ENCODE measurements around the gene IFI30. TPM values are rescaled to one million over a fixed set of nuclear protein-coding genes. Genes with fewer than 3 reads are reported as not detected.

Gene IFI30
- total and polyA plus RNA-seq, 2 donors (not counting 3 experiments of a cell fraction or from before 2014, with no cell fraction given), result 1.1 to 1.6 TPM

DNA sequence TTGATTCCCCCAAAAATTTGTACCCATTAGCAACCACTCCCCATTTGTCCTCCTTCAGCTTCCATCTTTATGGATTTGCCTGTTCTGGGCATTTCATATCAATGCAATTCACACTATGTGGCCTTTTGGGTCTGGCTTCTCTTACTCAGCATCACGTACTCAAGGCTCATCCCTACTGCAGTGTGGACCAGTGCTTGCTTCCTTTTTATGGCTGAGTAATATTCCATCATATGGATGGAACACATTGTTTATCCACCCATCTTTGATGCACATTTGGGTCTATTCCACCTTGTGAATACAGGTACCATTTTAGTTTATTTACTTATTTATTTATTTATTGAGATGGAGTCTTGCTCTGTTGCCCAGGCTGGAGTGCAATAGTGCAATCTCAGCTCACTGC lies 33.1 kb upstream of the IFI30 start:
- CTCF ChIA-PET, result interaction anchor here (2.1 to 4.1 kb wide), 2 partner anchors 12 to 27 kb away, joined by 5 to 17 read pairs; no protein-coding TSS in a partner anchor
- dilution Hi-C loops (cut with MboI; ENCODE audit: extremely low pct_ligation_motif_present, low sequenced_read_pairs), result no loop called here

GRCh38 chr19:18141031-18141430 lies 32.6 kb upstream of the IFI30 start:
- ChIA-PET POLR2A (no interaction called here), CTCF (interaction anchor here (2.0 to 4.1 kb wide), 3 partner anchors 13 to 28 kb away, joined by 5 to 17 read pairs (median 5); no protein-coding TSS in a partner anchor)
- no TSS peak for BruUV-seq (replicated peaks)
- H3K79me2 ChIP-seq (ENCODE audit: control insufficient read depth, insufficient read depth, low read length), result no peaks in the 10 kb centered on the region
- H3K27me3 ChIP-seq (ENCODE audit: control insufficient read depth in 2 of 2, insufficient read depth in 2 of 2, low read length in 2 of 2), result no peaks in the 10 kb centered on the region
- H3K9me1 ChIP-seq (replicated peaks; ENCODE audit: control insufficient read depth, extremely low read depth, insufficient read depth, low read length), result no peaks in the 10 kb centered on the region
- no peak for FAIRE-seq
- no peak overlapping the region for H3K9ac ChIP-seq (replicated peaks; ENCODE audit: extremely low read depth, insufficient read depth, low read length)
- H3K4me1 ChIP-seq (ENCODE audit: control insufficient read depth, extremely low read depth, insufficient read depth, low read length), result no peaks in the 10 kb centered on the region
- no peaks in the 10 kb centered on the region for H3K36me3 ChIP-seq (ENCODE audit: control insufficient read depth in 2 of 2, extremely low read depth in 1 of 2, insufficient read depth in 2 of 2, low read length in 2 of 2)
- H4K20me1 ChIP-seq (replicated peaks; ENCODE audit: control insufficient read depth, extremely low read depth, insufficient read depth, low read length), result no peaks in the 10 kb centered on the region
- intact Hi-C loops (cut with micrococcal nuclease), result no loop called here
- no peak for TF ChIP-seq MAX (IDR thresholded peaks at IDR 0.05; ENCODE audit: insufficient read depth, insufficient read length)
- no peak for DNase-seq (ENCODE audit: low read depth, low spot score)
- no peaks in the 10 kb centered on the region for H3K9me3 ChIP-seq (replicated peaks; ENCODE audit: control insufficient read depth, insufficient read depth, low read length)
- dilution Hi-C loops (cut with MboI; ENCODE audit: extremely low pct_ligation_motif_present, low sequenced_read_pairs), result no loop called here
- H3K27ac ChIP-seq (ENCODE audit: insufficient read depth, low read depth, low read length), result no peak overlapping the region
- H2AFZ ChIP-seq (ENCODE audit: low read depth, low read length), result no peak overlapping the region
- H3K4me3 ChIP-seq (replicated peaks in 1 of 3; ENCODE audit: insufficient read depth in 1 of 3, low read depth in 1 of 3, low read length in 3 of 3), result no peak overlapping the region
- H3K4me2 ChIP-seq (ENCODE audit: insufficient read depth, low read length), result no peak overlapping the region

More for the DNA sequence above, 33.1 kb upstream of the IFI30 start:
- DNase-seq (ENCODE audit: low read depth, low spot score), result no peak
- TF ChIP-seq FOS (IDR thresholded peaks at IDR 0.05; ENCODE audit: borderline replicate concordance, insufficient read depth, low read length) (no peak), EZH2 (IDR thresholded peaks at IDR 0.05; ENCODE audit: borderline replicate concordance, low read depth, low read length, severe bottlenecking) (no peak), GATA2 (IDR thresholded peaks at IDR 0.05; ENCODE audit: insufficient read depth, insufficient read length, low read depth, low read length) (no peak), MYC (IDR thresholded peaks at IDR 0.05; ENCODE audit: low read depth, low read length) (no peak), JUN (IDR thresholded peaks at IDR 0.05; ENCODE audit: borderline replicate concordance, insufficient read depth, insufficient read length, low read depth) (no peak), POLR2A (IDR thresholded peaks at IDR 0.05; ENCODE audit: low read depth, low read length) (no peak), POLR2AphosphoS5 (IDR thresholded peaks at IDR 0.05; ENCODE audit: insufficient read depth, low read depth, low read length) (no peak)
- TF ChIP-seq, protein P1, sequence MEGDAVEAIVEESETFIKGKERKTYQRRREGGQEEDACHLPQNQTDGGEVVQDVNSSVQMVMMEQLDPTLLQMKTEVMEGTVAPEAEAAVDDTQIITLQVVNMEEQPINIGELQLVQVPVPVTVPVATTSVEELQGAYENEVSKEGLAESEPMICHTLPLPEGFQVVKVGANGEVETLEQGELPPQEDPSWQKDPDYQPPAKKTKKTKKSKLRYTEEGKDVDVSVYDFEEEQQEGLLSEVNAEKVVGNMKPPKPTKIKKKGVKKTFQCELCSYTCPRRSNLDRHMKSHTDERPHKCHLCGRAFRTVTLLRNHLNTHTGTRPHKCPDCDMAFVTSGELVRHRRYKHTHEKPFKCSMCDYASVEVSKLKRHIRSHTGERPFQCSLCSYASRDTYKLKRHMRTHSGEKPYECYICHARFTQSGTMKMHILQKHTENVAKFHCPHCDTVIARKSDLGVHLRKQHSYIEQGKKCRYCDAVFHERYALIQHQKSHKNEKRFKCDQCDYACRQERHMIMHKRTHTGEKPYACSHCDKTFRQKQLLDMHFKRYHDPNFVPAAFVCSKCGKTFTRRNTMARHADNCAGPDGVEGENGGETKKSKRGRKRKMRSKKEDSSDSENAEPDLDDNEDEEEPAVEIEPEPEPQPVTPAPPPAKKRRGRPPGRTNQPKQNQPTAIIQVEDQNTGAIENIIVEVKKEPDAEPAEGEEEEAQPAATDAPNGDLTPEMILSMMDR (IDR thresholded peaks at IDR 0.05; ENCODE audit: extremely low read depth in 1 of 2, insufficient read depth in 1 of 2, low read depth in 1 of 2, low read length in 2 of 2), result no peak
- H3K4me3 ChIP-seq (replicated peaks in 1 of 3; ENCODE audit: insufficient read depth in 1 of 3, low read depth in 1 of 3, low read length in 3 of 3), result no peak overlapping the region
- H3K27ac ChIP-seq (ENCODE audit: insufficient read depth, low read depth, low read length), result no peak overlapping the region
- POLR2A ChIA-PET, result no interaction called here
- H3K27me3 ChIP-seq (ENCODE audit: control insufficient read depth in 2 of 2, insufficient read depth in 2 of 2, low read length in 2 of 2), result no peaks in the 10 kb centered on the region
- no peak overlapping the region for H3K4me2 ChIP-seq (ENCODE audit: insufficient read depth, low read length)
- H3K79me2 ChIP-seq (ENCODE audit: control insufficient read depth, insufficient read depth, low read length), result no peaks in the 10 kb centered on the region
- intact Hi-C loops (cut with micrococcal nuclease), result no loop called here
- no peaks in the 10 kb centered on the region for H4K20me1 ChIP-seq (replicated peaks; ENCODE audit: control insufficient read depth, extremely low read depth, insufficient read depth, low read length)
- no peak overlapping the region for H3K9ac ChIP-seq (replicated peaks; ENCODE audit: extremely low read depth, insufficient read depth, low read length)
- no peaks in the 10 kb centered on the region for H3K9me3 ChIP-seq (replicated peaks; ENCODE audit: control insufficient read depth, insufficient read depth, low read length)
- FAIRE-seq, result no peak
- no peaks in the 10 kb centered on the region for H3K9me1 ChIP-seq (replicated peaks; ENCODE audit: control insufficient read depth, extremely low read depth, insufficient read depth, low read length)
- H2AFZ ChIP-seq (ENCODE audit: low read depth, low read length), result no peak overlapping the region
- H3K36me3 ChIP-seq (ENCODE audit: control insufficient read depth in 2 of 2, extremely low read depth in 1 of 2, insufficient read depth in 2 of 2, low read length in 2 of 2), result no peaks in the 10 kb centered on the region
- no TSS peak for BruUV-seq (replicated peaks)
- H3K4me1 ChIP-seq (ENCODE audit: control insufficient read depth, extremely low read depth, insufficient read depth, low read length), result no peaks in the 10 kb centered on the region

Data from endothelial cell of umbilical vein (primary cell).